SK-N-SH treated with all-trans-retinoic acid at 6 μM for 48 hours (cell line): ENCODE measurements around the gene AKAP5.

Source experiments
- ATAC-seq: fragments of 200-7000 bp; cut with Tn5 transposase; 3 replicates; pipeline ENCODE4 v1.9.1; 2020; ENCODE audit warnings: mild to moderate bottlenecking, moderate library complexity
- ARNTL ChIP-seq: fragments of 450-650 bp; formaldehyde crosslinking; IDR thresholded peaks from 2 replicates; pipeline ENCODE4 v1.5.0; 2020; ENCODE audit warnings: low read depth, mild to moderate bottlenecking, moderate library complexity, borderline replicate concordance
- BACH2 ChIP-seq: fragments of 250-450 bp; sonication (Bioruptor Pico); IDR thresholded peaks from 2 replicates; pipeline ENCODE4 v1.9.0; 2021; ENCODE audit warnings: mild to moderate bottlenecking, borderline replicate concordance
- CREB5 ChIP-seq: fragments of 250-450 bp; sonication (Bioruptor Pico); IDR thresholded peaks from 2 replicates; pipeline ENCODE4 v1.5.1; 2020; ENCODE audit warnings: low read depth, mild to moderate bottlenecking, moderate library complexity
- CSRNP3 ChIP-seq: fragments of 250-450 bp; sonication (Bioruptor Pico); IDR thresholded peaks from 2 replicates; pipeline ENCODE4 v1.5.1; 2021; ENCODE audit warnings: mild to moderate bottlenecking, moderate library complexity
- GLIS3 ChIP-seq: fragments of 250-450 bp; sonication (Bioruptor Pico); IDR thresholded peaks from 2 replicates; pipeline ENCODE4 v1.5.0; 2020; ENCODE audit warnings: mild to moderate bottlenecking, moderate library complexity
- ISL1 ChIP-seq: fragments of 250-450 bp; sonication (Bioruptor Pico); IDR thresholded peaks from 2 replicates; pipeline ENCODE4 v2.1.2; 2022; ENCODE audit warnings: mild to moderate bottlenecking, moderate library complexity
- OSR1 ChIP-seq: fragments of 250-450 bp; sonication (Bioruptor Pico); IDR thresholded peaks from 2 replicates; pipeline ENCODE4 v1.8.0; 2022; ENCODE audit warnings: moderate library complexity, mild to moderate bottlenecking, inconsistent platforms
- PATZ1 ChIP-seq: fragments of 250-450 bp; sonication (Bioruptor Pico); IDR thresholded peaks from 2 replicates; pipeline ENCODE4 v1.8.0; 2020; ENCODE audit warnings: mild to moderate bottlenecking, moderate library complexity, borderline replicate concordance
- POU6F1 ChIP-seq: fragments of 250-450 bp; sonication (Bioruptor Pico); IDR thresholded peaks from 2 replicates; pipeline ENCODE4 v1.8.0; 2021; ENCODE audit warnings: low read depth, mild to moderate bottlenecking, moderate library complexity, borderline replicate concordance
- PPARA ChIP-seq: fragments of 250-450 bp; sonication (Bioruptor Pico); IDR thresholded peaks from 2 replicates; pipeline ENCODE4 v1.5.0; 2020; ENCODE audit warnings: mild to moderate bottlenecking, borderline replicate concordance
- RARB ChIP-seq: fragments of 250-450 bp; sonication (Bioruptor Pico); IDR thresholded peaks from 2 replicates; pipeline ENCODE4 v1.8.0; 2021; ENCODE audit warnings: mild to moderate bottlenecking, moderate library complexity
- SNAI2 ChIP-seq: fragments of 250-450 bp; sonication (Bioruptor Pico); IDR thresholded peaks from 2 replicates; pipeline ENCODE4 v1.5.0; 2020; ENCODE audit warnings: mild to moderate bottlenecking, moderate library complexity
- TCF4 ChIP-seq: fragments of 250-450 bp; sonication (Bioruptor Pico); IDR thresholded peaks from 2 replicates; pipeline ENCODE4 v1.8.0; 2021; ENCODE audit warnings: mild to moderate bottlenecking, moderate library complexity, borderline replicate concordance
- TOX ChIP-seq: fragments of 250-450 bp; sonication (Bioruptor Pico); IDR thresholded peaks from 2 replicates; pipeline ENCODE4 v1.8.0; 2021; ENCODE audit warnings: mild to moderate bottlenecking, moderate library complexity, borderline replicate concordance
- TSHZ2 ChIP-seq: fragments of 250-450 bp; sonication (Bioruptor Pico); IDR thresholded peaks from 2 replicates; pipeline ENCODE4 v1.5.0; 2020; ENCODE audit warnings: mild to moderate bottlenecking, moderate library complexity
- ZC3H10 ChIP-seq: fragments of 250-450 bp; sonication (Bioruptor Pico); IDR thresholded peaks from 2 replicates; pipeline ENCODE4 v1.5.1; 2021; ENCODE audit warnings: mild to moderate bottlenecking, moderate library complexity
- ZFP30 ChIP-seq: fragments of 450-650 bp; formaldehyde crosslinking; IDR thresholded peaks from 2 replicates; pipeline ENCODE4 v1.5.0; 2022; ENCODE audit warnings: mild to moderate bottlenecking, moderate library complexity
- ZNF565 ChIP-seq: fragments of 450-650 bp; formaldehyde crosslinking; conservative IDR thresholded peaks from 2 replicates; pipeline ENCODE4 v1.5.0; 2020; ENCODE audit warnings: low read depth, mild to moderate bottlenecking, moderate library complexity
- ZNF70 ChIP-seq: fragments of 450-650 bp; formaldehyde crosslinking; IDR thresholded peaks from 2 replicates; pipeline ENCODE4 v1.5.0; 2020; ENCODE audit warnings: mild to moderate bottlenecking, moderate library complexity
- ZNF8 ChIP-seq: fragments of 450-650 bp; formaldehyde crosslinking; IDR thresholded peaks from 2 replicates; pipeline ENCODE4 v1.5.0; 2020; ENCODE audit warnings: mild to moderate bottlenecking, moderate library complexity

The AKAP5 gene

GRCh38 chr14:64474698-64475097 is 9.4 kb downstream of the AKAP5 start (continued):
- no peak for TF ChIP-seq PATZ1

- TF ChIP-seq TCF4 (CRISPR knock-in tag), result no peak
- TF ChIP-seq PATZ1, result no peak
- TF ChIP-seq CSRNP3 (CRISPR knock-in tag), result no peak
- no peak for TF ChIP-seq CREB5 (CRISPR knock-in tag)
- no peak for TF ChIP-seq ARNTL (CRISPR knock-in tag)
- no peak for TF ChIP-seq ZC3H10 (CRISPR knock-in tag)
- TF ChIP-seq ZNF70 (CRISPR knock-in tag), result no peak
- no peak for TF ChIP-seq POU6F1 (CRISPR knock-in tag)
- TF ChIP-seq ZNF8, result no peak
- TF ChIP-seq ZFP30 (CRISPR knock-in tag), result no peak
- no peak for TF ChIP-seq OSR1 (CRISPR knock-in tag)
- no peak for TF ChIP-seq TOX
- ATAC-seq, result no peak
These were observed 10.4 kb downstream of the AKAP5 start for GRCh38 chr14:64475585-64476273.

- TF ChIP-seq TOX (no peak), GLIS3 (CRISPR knock-in tag) (no peak), TSHZ2 (CRISPR knock-in tag) (no peak), POU6F1 (CRISPR knock-in tag) (no peak), CREB5 (CRISPR knock-in tag) (no peak), BACH2 (no peak), PATZ1 (no peak), ZNF565 (CRISPR knock-in tag) (no peak), ISL1 (no peak), RARB (CRISPR knock-in tag) (no peak), SNAI2 (CRISPR knock-in tag) (no peak), PPARA (no peak), ZC3H10 (CRISPR knock-in tag) (no peak), ZNF8 (no peak), ZNF70 (CRISPR knock-in tag) (no peak)
- no peak for ATAC-seq
These were observed 11.1 kb downstream of the AKAP5 start for GRCh38 chr14:64476438-64476837.
